Vagina (tissue), 2 donors: Measurements from ENCODE around the gene ATP11C. TPM values are rescaled to one million over a fixed set of nuclear protein-coding genes. Genes with fewer than 3 reads are reported as not detected.

Source experiments
- DNase-seq, 2 donors: peaks; one replicate each; pipeline ENCODE4 v3.0.0-alpha.2; 2017; ENCODE audit errors: extremely low spot score in 2 of 2
- H3K27ac ChIP-seq: fragments of 200-600 bp; sonication (generic); one replicate; pipeline ENCODE4 v1.5.1; 2019
- H3K27me3 ChIP-seq: fragments of 200-600 bp; sonication (generic); one replicate; pipeline ENCODE4 v1.5.1; 2019
- H3K36me3 ChIP-seq, 2 donors: fragments of 200-600 bp; sonication (generic); one replicate each; pipeline ENCODE4 v1.5.1; 2017 to 2019
- H3K4me1 ChIP-seq: fragments of 200-600 bp; sonication (generic); one replicate; pipeline ENCODE4 v1.5.1; 2019
- H3K4me3 ChIP-seq, 2 donors: fragments of 200-600 bp; sonication (generic); 1 replicate in 1 of 2; 2 replicates in 1 of 2; pipeline ENCODE4 v1.5.1; 2016 to 2019
- H3K9me3 ChIP-seq: fragments of 200-600 bp; sonication (generic); one replicate; pipeline ENCODE4 v1.5.1; 2019
- POLR2A ChIP-seq, 2 donors: fragments of 450-650 bp; IDR thresholded peaks; one replicate each; pipeline ENCODE4 v1.6.1; 2017; ENCODE audit warnings: antibody characterized with exemption in 2 of 2, mild to moderate bottlenecking in 2 of 2, moderate library complexity in 2 of 2
- POLR2AphosphoS5 ChIP-seq, 2 donors: sonication (generic); formaldehyde crosslinking; IDR thresholded peaks; one replicate each; pipeline ENCODE4 v1.9.0; 2017; ENCODE audit warnings: antibody characterized with exemption in 2 of 2, mild to moderate bottlenecking in 2 of 2, low read depth in 1 of 2; ENCODE audit not compliant: insufficient read depth in 1 of 2
- intact Hi-C: fragments of 100-400 bp; cut with DNase I; formaldehyde crosslinking; loops from one replicate; pipeline ENCODE4 v1.15.1; 2023
- total RNA-seq: library from RNA; depleted of rRNA; stranded (reverse); fragments of >200 nt; gene quantifications from one replicate; pipeline ENCODE4 v1.2.3, GENCODE V29; 2016
- TF ChIP-seq, protein P1 (sequence below), 3 experiments: fragments of 450-650 bp in 2 of 3; fragments of 200-600 bp in 1 of 3; sonication (generic) in 1 of 3; IDR thresholded peaks; one replicate each; pipeline ENCODE4 v1.5.1; 2017 to 2019; ENCODE audit warnings: antibody characterized with exemption in 3 of 3, mild to moderate bottlenecking in 2 of 3, moderate library complexity in 2 of 3

Gene ATP11C
- total RNA-seq, 1 donor from 2014 or later: 24.1 TPM

GRCh38 chrX:139783959-139784358 lies 148.9 kb downstream of the ATP11C start:
- Histone ChIP-seq H3K9me3 (no peaks in the 10 kb centered on the region), H3K27me3 (no peaks in the 10 kb centered on the region), H3K27ac (no peak overlapping the region), H3K36me3 (no peaks in the 10 kb centered on the region), H3K4me1 (no peaks in the 10 kb centered on the region), H3K4me3 (no peak overlapping the region)
- TF ChIP-seq POLR2A (IDR thresholded peaks at IDR 0.05) (no peak), POLR2AphosphoS5 (IDR thresholded peaks at IDR 0.05; ENCODE audit: insufficient read depth in 1 of 2, low read depth in 1 of 2) (no peak)
- TF ChIP-seq, protein P1, sequence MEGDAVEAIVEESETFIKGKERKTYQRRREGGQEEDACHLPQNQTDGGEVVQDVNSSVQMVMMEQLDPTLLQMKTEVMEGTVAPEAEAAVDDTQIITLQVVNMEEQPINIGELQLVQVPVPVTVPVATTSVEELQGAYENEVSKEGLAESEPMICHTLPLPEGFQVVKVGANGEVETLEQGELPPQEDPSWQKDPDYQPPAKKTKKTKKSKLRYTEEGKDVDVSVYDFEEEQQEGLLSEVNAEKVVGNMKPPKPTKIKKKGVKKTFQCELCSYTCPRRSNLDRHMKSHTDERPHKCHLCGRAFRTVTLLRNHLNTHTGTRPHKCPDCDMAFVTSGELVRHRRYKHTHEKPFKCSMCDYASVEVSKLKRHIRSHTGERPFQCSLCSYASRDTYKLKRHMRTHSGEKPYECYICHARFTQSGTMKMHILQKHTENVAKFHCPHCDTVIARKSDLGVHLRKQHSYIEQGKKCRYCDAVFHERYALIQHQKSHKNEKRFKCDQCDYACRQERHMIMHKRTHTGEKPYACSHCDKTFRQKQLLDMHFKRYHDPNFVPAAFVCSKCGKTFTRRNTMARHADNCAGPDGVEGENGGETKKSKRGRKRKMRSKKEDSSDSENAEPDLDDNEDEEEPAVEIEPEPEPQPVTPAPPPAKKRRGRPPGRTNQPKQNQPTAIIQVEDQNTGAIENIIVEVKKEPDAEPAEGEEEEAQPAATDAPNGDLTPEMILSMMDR (IDR thresholded peaks at IDR 0.05): no peak
- intact Hi-C loops: loop anchor here (5.0 kb wide), 1 partner anchor 497 kb away; no protein-coding TSS in a partner anchor
- no peak for DNase-seq

DNA sequence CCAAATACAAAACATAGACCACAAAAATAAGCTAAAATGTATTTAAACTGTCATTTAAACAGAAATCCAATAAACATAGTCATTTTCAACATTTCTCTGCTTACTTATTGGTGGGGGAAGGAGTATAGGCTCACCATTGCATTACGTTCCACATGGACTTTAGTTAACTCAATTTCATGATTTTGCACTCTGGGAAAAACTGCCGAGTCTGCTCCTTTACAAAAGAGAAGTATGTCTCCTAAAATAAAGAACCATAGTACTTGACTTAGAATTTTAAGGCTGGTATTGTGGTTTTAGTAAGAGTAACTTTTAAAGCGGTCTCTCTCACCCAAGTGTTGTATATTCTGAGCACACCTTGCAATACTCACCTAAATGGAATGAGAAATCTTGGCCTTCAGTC lies 149.8 kb downstream of the ATP11C start:
- TF ChIP-seq POLR2A (IDR thresholded peaks at IDR 0.05) (no peak), POLR2AphosphoS5 (IDR thresholded peaks at IDR 0.05; ENCODE audit: insufficient read depth in 1 of 2, low read depth in 1 of 2) (no peak)
- TF ChIP-seq, protein P1 (IDR thresholded peaks at IDR 0.05): no peak
- intact Hi-C loops: loop anchor here (5.0 kb wide), 1 partner anchor 496 kb away; no protein-coding TSS in a partner anchor
- no peak overlapping the region for H3K27ac ChIP-seq

DNA sequence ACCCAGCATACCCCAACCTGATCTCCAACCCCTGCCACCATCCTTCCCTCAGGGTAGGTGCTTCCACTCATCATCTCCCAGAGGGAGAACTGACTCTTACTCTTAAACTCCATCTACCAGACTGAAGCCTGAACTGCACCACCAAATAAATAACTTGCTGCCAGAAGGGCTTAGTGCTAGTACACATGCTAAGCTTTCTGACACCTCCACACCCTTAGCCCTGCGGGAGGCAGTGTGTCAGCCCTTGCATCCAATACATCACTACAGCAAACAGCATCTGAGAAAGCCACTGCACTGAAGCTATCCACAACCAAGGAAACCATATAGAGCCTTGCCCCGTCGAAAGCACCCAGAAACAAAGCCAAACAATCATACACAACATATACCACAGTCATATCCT lies 156.3 kb downstream of the ATP11C start:
- no peaks in the 10 kb centered on the region for H3K27me3 ChIP-seq
- H3K4me3 ChIP-seq: no peak overlapping the region
- H3K27ac ChIP-seq: no peak overlapping the region
- intact Hi-C loops: no loop called here
- H3K36me3 ChIP-seq: no peaks in the 10 kb centered on the region
- no peak for DNase-seq
- H3K9me3 ChIP-seq: no peaks in the 10 kb centered on the region
- no peak for TF ChIP-seq POLR2AphosphoS5 (IDR thresholded peaks at IDR 0.05; ENCODE audit: insufficient read depth in 1 of 2, low read depth in 1 of 2)
- TF ChIP-seq POLR2A (IDR thresholded peaks at IDR 0.05): no peak
- TF ChIP-seq, protein P1 (IDR thresholded peaks at IDR 0.05): no peak
- no peaks in the 10 kb centered on the region for H3K4me1 ChIP-seq

More for the DNA sequence above, 149.8 kb downstream of the ATP11C start:
- Histone ChIP-seq H3K36me3 (no peaks in the 10 kb centered on the region), H3K9me3 (no peaks in the 10 kb centered on the region), H3K27me3 (no peaks in the 10 kb centered on the region), H3K4me3 (no peak overlapping the region), H3K4me1 (no peaks in the 10 kb centered on the region)
- DNase-seq: no peak

- DNase-seq: no peak
- no peaks in the 10 kb centered on the region for H3K36me3 ChIP-seq
- intact Hi-C loops: no loop called here
- no peak overlapping the region for H3K27ac ChIP-seq
- TF ChIP-seq, protein P1 (IDR thresholded peaks at IDR 0.05): no peak
- no peak for TF ChIP-seq POLR2AphosphoS5 (IDR thresholded peaks at IDR 0.05; ENCODE audit: insufficient read depth in 1 of 2, low read depth in 1 of 2)
- no peak for TF ChIP-seq POLR2A (IDR thresholded peaks at IDR 0.05)
- no peaks in the 10 kb centered on the region for H3K9me3 ChIP-seq
- H3K4me1 ChIP-seq: no peaks in the 10 kb centered on the region
- H3K27me3 ChIP-seq: no peaks in the 10 kb centered on the region
- H3K4me3 ChIP-seq: no peak overlapping the region
Observed at GRCh38 chrX:139770366-139770765, 162.5 kb downstream of the ATP11C start.

GRCh38 chrX:139766545-139766983 lies 166.3 kb downstream of the ATP11C start:
- Histone ChIP-seq H3K4me1 (no peaks in the 10 kb centered on the region), H3K36me3 (no peaks in the 10 kb centered on the region), H3K27me3 (no peaks in the 10 kb centered on the region), H3K9me3 (no peaks in the 10 kb centered on the region), H3K27ac (no peak overlapping the region), H3K4me3 (no peak overlapping the region)
- intact Hi-C loops: no loop called here
- DNase-seq: no peak
- no peak for TF ChIP-seq POLR2AphosphoS5 (IDR thresholded peaks at IDR 0.05; ENCODE audit: insufficient read depth in 1 of 2, low read depth in 1 of 2)
- TF ChIP-seq POLR2A (IDR thresholded peaks at IDR 0.05): no peak
- TF ChIP-seq, protein P1 (IDR thresholded peaks at IDR 0.05): no peak
